Activated CD4-positive, alpha-beta T cell treated with anti-CD3 and anti-CD28 coated beads for 48 hours (primary cell): ENCODE measurements around the gene ZNF580.

Source experiments
- DNase-seq: peaks from one replicate; pipeline ENCODE4 v3.0.0-alpha.2; 2020

The ZNF580 gene, protein sequence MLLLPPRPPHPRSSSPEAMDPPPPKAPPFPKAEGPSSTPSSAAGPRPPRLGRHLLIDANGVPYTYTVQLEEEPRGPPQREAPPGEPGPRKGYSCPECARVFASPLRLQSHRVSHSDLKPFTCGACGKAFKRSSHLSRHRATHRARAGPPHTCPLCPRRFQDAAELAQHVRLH

GRCh38 chr19:55640577-55641425, at the start of gene ZNF580:
Gene ZNF580, plus strand, starts transcription at chr19:55641002. Its CDS starts 1,507 bp downstream, at chr19:55642509.
- peak; percentile 75 for DNase-seq

- no peak for DNase-seq
Observed at GRCh38 chr19:55591555-55591954, 49.2 kb upstream of the ZNF580 start.

DNA sequence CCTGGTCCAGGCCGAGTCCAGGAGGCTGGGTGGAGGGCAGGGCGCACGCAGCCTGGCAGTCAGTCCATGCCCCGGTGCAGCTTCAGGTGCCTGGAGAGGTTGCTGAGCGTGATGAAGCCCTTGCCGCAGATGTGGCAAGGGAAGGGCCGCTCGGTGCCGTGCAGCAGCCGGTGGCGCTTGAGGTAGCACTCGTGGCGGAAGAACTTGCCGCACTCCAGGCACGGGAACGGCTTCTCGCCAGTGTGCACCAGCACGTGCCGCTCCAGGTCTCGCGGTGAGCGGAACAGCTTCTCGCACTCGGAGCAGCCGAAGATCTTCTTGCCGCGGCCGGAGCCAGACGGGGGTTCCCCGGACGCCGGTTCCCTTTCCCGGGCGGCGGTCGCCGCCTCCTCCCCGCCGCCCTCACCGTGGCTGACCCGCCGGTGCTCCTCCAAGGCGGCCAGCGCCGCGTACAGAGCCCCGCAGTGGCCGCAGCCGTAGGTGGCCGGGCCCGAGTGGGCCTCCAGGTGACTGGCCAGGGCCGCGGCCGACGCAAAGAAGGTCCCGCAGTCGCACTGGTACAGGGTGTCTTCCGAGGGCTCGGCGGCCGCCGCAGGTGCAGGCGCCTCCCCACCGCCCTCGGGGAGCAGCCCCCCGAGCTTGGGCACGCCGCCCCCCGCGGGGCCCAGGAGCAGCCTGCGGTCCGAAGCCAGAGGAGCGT, 48.3 kb upstream of the ZNF580 start:
- DNase-seq: no peak

DNA sequence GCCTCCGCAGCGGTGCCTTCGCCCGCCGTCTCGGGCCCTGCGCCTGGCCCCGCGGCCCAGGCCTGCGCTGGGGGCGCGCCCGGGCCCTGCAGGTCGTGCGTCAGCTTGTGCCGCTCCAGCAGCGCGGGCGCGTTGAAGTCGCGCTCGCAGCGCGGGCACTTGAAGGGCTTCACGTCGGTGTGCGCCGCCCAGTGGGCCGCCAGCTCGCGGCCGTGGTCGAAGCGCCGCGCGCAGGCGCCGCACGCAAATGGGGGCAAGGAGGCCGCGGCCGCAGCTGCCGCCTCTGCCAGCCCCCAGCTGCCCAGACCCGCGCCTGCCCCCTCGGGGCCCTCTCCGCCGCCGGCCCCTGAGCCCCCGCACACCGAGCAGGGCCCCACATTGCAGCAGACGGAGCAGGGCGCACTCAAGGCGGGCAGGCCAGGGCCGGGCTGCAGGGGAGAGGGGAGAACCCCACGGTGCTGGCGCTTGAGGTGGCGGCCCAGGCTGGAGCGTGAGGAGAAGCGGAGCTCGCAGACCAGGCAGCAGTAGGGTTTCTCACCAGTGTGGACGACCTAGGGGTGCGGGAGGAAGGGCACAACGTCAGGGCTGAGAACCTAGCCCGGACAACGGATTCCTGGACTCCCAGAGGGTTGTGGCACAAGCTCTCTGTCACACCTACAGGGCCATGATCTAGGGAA, 47.6 kb upstream of the ZNF580 start:
- no peak for DNase-seq

DNA sequence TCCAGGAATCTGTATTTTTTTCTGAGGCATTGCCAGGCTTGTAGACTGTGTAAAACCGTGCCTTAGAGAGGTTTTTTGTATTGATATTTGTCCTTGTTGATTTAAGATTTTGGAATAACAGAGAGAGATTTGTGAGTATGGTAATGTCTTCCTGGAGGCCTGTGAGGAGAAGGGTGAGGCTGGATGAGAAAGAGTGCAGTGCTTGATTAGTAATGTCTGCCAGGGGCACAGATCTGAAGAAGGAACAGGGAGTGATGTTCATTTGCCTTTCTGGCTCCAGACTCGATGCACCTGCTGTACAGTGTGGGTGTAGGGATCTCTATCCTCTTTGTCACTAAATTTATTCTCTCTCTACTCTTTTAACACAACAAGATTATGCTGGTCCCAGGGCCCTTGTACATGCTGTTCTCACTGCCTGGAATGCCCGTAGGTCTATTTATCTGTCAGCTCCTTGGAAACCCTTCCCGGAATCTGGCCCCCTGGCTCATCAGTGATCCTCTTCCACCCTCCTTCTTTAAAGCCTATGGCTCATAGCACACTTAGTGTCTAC, 45.7 kb upstream of the ZNF580 start:
- no peak for DNase-seq

DNA sequence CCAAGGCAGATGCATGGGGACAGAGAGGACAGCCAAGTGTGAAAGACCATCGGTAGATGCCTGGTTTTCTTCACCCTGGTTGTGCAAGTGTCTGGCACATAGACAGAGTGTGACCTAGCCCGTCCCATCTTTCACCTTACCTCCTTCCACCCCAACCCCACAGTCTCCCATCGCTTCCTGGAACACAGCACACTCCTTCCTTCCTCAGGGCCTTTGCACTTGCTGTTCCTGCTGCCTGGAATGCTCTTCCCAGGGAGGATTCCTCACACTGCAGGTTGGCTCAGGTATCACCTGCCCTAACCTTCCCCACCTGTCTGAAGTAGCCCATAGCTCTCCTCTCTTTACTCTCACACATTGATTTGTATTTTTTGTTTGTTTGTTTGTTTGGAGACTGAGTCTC, 44.5 kb upstream of the ZNF580 start:
- no peak for DNase-seq

- no peak for DNase-seq
Observed at GRCh38 chr19:55597501-55597921, 43.3 kb upstream of the ZNF580 start.

- no peak for DNase-seq
Observed at GRCh38 chr19:55598034-55598433, 42.8 kb upstream of the ZNF580 start.

- peak; percentile 97 for DNase-seq
Observed at GRCh38 chr19:55598719-55599467, 41.9 kb upstream of the ZNF580 start.

DNA sequence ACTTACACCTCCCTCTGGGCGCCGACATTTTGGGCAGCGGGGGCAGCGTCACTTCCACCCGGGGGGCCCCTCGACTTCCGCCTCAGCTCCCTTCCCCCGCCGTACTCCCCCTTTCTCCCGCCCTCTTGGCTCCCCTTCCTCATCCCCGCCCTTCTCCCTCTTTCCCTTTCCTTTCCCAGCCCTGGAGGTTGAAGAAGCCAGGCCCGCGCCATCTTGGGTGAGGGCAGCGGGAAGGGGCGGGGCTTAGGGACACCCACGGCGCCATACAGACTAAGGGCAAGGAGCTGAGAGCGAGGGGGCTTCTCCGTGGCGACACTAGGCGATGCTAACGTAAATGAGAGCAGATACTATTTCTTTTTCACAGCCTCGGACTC, 41.3 kb upstream of the ZNF580 start, which contains the start of gene FIZ1:
Gene FIZ1, minus strand, starts transcription at position 50 of the 374 bp plus-strand sequence. CDS start 1,652 bp downstream, outside the sequence.
- peak; percentile 98 for DNase-seq

DNA sequence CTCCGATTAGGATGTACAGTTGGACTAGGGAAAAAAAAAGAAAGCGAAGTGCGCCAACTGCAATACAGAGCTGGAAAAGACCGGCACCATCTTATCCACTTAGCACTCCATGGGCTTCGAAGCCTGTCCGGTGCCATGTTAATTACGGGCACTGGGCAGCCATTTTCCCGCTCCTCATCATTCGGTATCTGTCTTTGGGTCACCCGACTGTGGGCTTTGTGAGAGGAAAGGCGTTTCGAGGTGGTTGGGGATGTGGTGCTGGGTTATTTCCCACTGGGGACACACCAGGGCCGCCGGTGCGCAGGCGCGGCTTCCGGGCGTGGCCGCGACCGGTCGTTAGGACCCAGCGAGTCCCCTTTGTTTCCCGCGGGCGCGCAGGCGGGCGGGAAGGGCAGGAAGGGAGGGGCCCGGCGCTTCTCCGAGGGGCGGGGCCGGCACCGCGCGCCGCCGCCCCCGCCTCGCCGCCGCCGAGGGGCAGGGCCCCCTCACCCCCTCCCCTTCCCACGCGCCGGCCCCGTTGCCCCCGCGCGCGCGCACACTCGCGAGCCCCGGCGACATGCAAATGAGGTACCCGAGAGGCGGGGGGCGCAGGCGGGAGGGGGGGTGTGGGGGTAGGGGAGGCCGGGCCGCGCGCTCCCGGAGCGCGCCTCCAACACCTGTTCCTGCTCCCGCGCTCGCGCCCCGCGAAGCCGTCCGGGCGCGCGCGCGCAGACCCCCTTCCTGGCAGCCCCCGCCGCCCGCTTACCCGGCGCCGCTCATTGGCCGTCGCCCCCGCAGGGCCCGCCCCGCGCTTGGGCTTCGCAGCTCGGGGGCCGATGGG, 40.8 kb upstream of the ZNF580 start, which contains the start of gene ZNF524:
Gene ZNF524, plus strand, starts transcription at position 447 of the 820 bp plus-strand sequence. CDS start 1,825 bp downstream, outside the sequence.
- peak; percentile 86 for DNase-seq

DNA sequence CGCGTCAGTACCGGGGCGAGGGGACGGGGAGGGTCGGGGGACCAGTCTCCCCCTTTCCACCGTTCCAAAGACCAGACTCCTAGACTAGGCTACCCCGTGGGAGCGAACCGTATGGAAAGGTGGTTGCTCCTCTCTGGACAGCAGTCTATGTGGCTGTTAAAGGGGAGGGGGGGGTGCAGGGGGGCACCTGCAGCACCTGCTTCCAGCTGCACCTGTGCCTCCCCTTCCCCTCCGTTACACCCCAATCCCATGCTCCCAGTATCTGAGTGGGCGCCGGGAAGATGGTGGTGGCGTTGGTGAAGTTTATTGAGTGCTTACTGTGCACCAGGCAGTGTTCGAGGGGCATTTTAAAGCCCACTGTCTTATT, 40.2 kb upstream of the ZNF580 start:
- DNase-seq: no peak

GRCh38 chr19:55601084-55601483, 39.7 kb upstream of the ZNF580 start:
- DNase-seq: no peak

GRCh38 chr19:55602104-55603001, 38.4 kb upstream of the ZNF580 start:
- DNase-seq: no peak

DNA sequence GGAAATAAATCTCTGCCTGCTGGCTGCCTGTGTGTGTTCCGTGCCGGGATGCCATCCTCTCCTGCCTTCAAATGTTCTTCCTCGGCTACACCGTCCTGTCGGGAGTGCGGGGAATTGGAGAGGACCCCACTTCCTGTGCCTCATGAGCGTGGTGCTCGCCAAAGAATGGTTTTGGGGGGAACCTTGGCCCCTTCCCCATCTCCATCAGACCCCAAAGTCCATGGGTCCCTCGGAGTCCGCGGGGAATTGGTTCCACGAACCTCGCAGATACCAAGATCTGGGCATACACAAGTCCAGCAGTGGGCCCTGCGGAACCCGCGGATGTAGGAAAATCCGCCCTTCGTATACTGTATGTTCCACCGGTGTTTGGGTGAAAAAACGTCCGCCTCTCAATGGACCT, 37.7 kb upstream of the ZNF580 start:
- DNase-seq: no peak

GRCh38 chr19:55603581-55604292, 37.1 kb upstream of the ZNF580 start:
- DNase-seq: no peak

- peak; percentile 100 for DNase-seq
Observed at GRCh38 chr19:55605207-55605636, 35.6 kb upstream of the ZNF580 start.

DNA sequence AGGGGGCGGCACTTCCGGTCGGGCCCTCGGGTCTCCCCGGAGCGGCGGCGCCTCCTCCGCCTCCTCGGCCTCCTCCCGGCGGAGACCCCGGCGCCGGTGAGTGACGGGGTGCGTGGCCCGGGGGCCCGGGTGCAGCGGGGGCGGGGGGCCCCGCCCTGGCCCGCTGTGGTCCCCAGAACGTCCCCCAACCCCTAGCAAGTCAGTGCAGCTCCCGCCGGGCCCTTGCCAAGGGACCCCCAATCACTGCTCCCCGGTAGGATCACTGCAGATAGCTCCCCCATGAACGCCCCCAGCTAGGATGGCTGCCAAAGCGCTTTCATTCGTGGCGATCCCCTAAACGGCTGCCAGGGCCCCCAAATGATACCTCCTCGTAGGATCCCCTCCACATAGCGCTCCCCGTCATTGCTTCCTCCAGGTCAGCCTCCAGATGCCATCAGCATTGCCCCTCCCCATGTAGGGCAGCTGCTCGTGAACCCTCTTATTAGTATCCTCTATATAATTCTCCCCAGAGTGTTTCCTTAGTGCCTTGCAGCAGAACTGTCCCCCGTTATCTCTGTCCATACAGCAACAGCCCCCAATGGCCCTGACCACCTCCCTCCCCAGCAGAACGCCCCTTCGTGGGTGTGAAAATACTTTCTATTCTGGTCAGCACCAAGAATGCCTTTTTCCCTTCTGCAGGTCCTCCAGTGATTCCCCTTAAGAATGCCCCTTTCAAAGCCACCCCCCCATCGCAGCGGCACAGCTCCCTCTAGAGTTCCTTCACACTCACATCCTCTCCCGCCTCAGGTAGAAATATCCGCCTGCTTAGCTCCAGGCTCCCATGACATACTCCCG, 34.9 kb upstream of the ZNF580 start, which contains the start of gene ZNF865:
Gene ZNF865, plus strand, starts transcription at position 11 of the 834 bp plus-strand sequence. CDS start 7,972 bp downstream, outside the sequence.
- DNase-seq: peak; percentile 81
